HG03442 (cell line): ENCODE measurements around the gene PLPP1.
"Not testable (repeated sequence)": the region's sequence is repeated elsewhere in the genome, so short reads cannot be mapped to it uniquely, and the experiment has no call there.

Experiments
- ATAC-seq: cut with Tn5 transposase; IDR thresholded peaks from one replicate; pipeline ENCODE4 v1.9.1; 2021; ENCODE audit warnings: mild to moderate bottlenecking, moderate library complexity; ENCODE audit not compliant: unreplicated experiment

Gene PLPP1

DNA sequence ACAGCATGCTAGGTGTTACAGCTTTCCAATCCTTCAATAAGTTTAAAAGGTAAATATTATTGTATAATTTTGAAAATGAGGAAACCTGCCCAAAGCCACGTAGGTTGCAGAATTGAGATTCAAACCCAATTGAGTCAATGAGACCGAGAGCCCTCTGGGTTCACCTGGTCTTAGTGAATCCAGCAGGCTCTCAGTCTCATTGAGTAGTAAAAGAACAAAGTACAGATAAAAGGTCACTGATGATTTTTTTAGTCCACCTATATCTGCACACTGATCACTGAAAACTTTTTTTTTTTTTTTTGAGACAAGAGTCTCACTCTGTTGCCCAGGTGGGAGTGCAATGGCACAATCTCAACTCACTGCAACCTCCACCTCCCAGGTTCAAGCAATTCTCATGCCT is 27.2 kb downstream of the PLPP1 start:
- no peak for ATAC-seq

DNA sequence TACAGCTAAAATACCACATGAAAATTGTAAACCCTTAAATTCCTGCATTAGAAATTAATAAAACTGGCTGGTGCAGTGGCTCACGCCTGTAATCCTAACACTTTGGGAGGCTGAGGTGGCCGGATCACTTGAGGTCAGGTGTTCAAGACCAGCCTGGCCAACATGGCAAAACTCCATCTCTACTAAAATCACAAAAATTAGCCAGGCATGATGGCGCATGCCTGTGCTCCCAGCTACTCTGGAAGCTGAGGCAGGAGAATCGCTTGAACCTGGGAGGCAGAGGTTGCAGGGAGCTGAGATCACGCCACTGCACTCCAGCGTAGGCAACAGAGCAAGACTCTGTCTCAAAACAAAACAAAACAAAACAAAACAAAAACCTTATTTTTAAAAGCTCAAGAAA is 29.1 kb downstream of the PLPP1 start:
- ATAC-seq: not testable (repeated sequence)

DNA sequence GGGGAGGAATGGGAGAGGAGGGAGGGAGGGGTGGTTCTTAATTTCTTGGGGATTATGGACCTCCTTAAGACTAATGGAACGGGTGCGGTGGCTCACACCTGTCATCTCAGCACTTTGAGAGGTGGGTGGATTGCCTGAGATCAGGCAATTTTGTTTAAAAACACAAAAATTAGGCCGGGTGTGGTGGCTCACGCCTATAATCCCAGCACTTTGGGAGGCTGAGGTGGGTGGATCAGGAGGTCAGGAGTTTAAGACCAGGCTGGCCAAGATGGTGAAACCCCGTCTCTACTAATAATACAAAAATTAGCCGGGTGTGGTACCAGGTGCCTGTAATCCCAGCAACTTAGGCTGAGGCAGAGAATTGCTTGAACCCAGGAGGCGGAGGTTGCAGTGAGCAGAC is 30.8 kb downstream of the PLPP1 start:
- ATAC-seq: not testable (repeated sequence)

DNA sequence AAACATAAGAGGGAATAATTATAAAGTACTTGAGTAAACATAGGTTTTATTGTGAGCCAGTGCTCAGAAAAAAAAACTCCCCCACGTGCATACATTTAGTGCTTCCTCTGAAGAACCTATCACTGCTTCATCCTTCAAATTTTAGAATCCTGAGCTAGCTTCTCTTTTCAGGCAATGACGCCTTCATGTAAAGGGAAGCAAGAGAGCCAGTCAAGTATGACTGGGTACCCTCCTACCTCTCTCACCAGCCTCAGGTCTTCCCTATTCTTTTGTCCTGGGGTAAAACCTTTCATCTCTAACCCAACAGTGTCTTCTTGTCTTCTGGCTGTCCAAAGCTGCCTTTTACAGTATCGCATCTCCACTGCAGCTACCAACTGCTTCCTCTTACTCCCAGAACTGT is 32.0 kb downstream of the PLPP1 start:
- no peak for ATAC-seq

DNA sequence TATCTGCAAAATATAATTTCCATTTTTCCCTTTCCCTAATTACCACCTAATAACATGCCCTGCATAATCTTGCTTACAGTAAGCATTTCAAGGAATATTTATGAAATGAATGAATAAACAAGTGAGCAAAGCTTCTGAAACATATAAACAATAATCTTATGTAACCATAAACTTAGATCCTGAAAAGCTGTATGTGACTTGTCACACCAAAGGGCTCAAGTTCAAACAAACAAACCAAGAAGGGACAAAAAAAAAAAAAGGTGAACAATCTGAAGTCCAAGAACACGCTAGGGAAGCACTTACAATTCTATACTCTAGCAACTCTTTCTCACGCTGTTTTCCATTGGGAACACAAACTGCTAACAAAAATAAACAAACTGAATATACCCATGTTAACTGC is 36.3 kb downstream of the PLPP1 start:
- no peak for ATAC-seq

DNA sequence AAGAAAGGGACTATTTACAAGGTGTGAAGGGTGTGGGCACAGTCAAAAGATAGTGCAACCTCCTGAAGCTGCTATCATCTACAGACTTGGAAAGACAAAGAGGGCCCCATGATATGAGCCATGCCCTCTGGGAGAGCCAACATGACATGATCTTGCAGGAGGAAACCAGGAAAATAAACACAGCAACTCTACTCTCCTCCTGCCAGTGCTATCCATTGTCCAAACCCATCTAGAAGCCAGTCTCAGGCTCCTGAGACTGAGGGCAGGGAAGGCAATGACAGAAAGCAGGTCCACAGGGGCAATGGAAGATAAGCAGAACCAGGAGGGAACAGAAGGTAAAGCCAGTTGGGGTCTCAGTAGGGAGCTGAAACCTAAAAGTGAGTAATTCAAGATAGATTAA is 37.1 kb downstream of the PLPP1 start:
- ATAC-seq: no peak

DNA sequence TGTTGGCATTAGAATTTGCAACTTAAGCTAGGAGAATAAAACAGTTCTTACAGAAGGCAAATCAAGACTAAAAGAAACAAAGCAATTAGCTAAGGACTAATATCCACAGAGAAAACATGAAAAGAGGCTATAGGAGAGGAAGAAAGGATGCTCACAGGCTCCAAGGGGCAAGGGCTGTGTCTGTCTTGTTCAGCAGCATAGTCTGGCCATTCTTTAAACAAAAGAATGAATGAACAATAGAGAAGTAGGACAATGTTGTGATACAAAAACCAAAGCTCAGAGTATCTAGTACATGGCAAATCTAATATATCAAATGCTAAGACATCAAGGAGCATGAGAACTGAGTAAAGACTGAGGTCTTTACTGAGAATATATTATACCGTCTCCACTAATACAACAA is 39.5 kb downstream of the PLPP1 start:
- no peak for ATAC-seq

DNA sequence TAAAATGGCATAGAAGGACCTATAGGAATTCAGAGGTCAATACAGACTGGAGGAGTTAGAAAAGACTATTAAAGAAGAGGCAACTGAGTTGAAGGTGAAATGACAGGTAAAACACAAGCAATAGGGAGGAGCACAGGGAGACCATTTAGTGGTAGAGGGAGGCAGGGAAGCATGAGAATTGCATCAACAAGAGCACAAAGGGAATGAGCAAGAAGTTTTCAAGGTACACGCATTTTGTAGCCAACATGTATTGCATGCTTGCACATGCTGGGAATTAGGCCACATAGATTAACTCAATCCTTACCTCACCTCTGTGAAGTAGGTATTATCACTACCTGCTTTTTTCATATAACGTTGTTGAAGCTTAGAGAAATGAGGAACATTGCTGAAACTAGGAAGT is 42.3 kb downstream of the PLPP1 start:
- ATAC-seq: no peak

DNA sequence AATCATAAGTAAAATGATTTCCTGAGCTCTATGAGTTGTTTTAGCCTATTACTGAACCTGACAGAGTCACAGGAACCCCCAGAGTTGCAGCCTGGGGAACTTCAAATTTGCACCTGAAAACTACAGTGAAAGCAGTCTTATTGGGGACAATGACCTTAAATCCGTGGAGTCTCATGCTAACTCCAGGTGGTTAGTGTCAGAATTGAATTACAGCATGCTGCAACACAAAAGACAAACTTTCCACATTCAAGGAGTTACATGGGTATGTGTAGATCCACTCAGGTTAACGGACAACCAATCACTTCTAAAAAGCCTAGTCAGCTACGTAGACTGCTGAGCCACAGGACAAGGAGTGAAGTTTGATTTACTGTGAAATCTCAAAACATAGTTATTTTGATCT is 49.7 kb downstream of the PLPP1 start:
- ATAC-seq: no peak

DNA sequence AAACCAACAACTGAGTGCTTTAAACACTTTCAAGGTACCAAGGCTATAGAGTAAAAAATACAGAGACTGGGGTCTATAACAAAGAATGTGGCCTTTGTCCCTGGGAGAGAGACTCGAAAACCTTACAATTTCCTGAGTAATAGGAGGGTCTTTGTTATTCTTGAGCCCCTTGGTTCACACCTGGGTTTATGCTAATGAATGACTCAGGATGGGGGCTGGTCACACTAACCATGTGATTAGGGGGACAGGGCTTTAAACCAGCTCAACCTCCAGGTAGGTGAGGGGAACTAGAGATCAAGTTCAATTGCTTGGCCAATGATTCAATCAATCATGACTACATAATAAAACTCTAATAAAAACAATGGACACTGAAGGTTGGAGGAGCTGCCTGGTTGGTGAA is 50.2 kb downstream of the PLPP1 start:
- no peak for ATAC-seq

DNA sequence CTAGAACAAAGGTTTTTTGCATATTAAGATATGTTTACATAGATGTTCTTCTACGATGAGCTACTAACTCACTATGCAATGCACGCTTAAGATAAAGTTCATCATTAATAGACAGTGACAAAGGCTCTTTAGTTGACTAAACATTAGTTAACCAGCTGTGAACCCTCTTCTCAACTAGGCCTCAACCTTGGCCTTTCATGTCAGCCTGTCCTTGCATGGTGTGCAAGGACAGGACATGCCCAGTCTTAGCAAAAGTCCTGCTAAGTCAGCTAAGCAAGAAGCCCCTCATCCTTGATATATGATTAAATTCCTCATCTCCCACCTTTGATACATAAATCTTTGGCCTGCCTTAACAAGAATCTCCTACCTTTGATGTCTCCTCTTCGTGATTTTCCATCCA is 50.9 kb downstream of the PLPP1 start:
- no peak for ATAC-seq

DNA sequence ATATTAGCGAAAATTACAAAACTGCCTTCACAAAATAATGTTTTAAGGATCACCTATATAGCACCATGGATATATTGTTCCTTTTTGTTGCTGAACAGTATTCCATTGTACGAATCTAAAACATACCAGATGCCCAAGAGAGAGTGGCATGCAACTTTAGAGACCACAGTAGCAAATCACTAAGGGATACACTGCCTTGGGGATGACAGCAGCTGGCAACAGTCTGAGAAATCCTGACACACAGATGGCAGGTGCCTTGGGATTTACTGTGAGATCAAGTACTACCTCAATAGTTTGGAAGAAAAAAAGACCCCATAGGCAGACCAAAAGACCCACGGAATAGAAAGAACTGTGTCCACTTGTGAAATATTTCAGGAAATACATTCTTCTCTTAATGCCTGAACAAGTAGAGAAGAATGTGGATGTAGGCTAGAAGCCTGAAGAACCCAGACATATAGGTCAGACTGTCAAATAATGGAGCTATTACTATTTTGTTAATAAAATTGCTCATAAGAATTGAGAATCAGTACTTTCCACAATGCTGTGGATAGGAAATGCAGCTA is 53.4 kb downstream of the PLPP1 start:
- no peak for ATAC-seq

DNA sequence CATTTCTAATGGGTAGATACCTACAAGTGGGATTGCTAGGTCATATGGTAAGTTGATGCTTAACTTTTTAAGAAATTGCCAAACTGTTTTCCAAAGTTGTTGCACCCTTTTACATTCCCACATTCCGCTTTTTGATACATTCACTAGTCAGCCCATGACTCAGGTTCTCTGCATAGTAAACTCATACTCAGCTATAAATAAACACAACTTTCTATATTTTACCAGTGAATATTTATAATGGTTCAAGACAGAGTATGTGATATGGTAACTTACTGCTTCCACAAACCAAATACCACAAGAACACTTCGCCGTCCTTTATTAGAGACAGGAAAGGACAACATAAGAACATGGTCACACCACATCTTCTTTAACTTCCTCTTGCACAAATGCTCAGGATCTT is 54.0 kb downstream of the PLPP1 start:
- no peak for ATAC-seq

DNA sequence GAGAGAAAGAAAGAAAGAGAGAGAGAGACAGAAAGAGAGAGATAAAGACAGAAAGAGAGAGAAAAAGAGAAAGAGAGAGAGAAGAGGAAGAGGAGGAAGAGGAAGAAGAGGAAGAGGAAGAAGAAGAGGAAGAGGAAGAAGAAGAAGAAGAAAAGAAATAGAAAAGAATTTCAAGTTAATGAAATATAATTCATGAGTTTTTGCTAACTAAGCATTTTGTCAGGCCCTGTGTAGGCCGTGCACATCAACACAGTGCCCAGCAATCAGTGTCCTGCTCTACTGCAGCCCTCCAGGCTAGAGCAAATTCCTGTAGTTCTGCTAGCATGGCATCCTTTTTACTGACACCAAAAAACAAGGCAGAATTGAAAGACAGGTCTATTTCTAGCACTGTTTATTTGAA is 62.1 kb downstream of the PLPP1 start:
- ATAC-seq: no peak

DNA sequence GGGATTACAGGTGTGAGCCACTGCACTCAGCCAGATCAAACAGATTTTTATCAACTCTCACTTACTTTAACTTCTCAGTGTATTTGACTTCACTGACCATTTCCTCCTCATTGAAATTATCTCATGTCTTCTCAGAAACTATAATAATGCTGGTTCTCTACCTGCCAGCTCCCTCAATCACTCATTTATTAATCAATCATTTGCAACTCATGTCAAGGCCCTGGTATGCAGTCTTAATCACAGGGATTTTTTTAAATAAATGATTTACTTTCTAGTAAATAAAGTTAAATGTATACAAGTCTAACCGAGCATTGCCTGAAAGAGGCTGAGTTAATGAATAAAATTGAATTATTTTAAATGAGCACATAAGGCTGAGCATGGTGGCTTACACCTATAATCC is 63.3 kb downstream of the PLPP1 start:
- ATAC-seq: no peak

DNA sequence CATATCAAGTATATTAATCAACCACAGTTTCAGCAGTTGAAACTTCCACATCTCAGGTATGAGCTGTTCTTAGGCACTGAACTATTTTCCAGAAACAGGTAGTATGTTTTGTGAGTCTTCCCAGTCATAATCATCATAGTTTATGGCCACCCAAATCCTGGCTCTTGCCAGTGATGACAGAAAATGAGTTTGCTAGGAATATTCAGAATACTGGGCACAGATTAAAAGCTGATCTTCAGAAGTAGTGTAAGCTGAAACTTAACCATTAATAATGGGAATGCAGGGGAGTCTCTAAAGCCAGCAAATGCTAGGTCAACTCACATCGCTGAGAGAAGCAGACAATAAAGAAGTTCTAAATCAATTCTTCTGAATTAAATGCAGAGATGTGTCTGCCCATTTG is 64.5 kb downstream of the PLPP1 start:
- ATAC-seq: no peak

DNA sequence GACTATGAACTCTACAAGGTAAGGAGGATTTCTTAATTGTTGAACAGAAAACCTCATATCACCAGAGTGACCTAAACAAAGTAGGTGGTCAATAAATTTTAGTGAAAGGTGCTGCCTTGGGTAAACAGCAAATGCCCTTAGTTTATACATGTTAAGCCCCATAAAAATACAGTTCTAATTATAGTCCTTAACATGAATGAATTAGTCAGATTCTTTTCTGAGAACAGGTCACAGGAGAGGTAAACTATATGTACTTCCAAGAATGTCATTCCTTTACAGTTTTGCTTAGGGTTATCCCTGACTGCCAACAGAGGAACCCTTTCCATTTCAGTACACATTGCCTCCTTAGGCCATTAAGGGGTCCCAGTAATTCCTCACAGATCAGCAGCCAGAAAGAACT is 64.9 kb downstream of the PLPP1 start:
- no peak for ATAC-seq

DNA sequence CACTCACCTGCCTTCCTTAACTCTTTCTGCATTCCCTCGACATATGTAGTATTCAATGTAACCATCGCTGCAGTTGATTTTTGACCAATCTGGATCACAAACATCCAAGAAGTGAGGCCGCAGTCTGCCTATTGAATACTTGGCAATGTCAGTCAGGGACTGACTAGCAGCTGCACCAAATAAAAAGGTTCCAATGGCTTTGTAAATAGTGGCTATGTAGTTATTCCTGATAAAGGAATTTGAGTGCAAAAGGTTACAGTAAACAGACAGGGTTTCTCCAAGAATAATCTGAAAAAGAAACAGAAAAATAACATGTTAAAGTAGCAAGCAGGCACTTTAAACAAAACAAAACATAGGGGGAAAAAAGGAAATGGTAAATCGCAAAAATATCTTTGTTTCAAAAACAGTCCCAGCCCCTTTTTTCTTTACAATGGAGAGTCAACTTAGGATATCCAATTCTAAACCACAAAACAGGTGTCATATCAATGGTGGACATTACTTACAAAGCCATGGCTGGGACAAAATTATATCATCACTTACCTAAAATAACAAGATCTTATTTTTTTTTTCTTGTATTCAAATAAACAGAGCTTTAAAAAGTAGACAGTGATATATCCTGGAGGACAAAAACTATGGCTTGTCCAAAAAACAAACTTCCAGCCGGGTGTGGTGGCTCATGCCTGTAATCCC is 66.8 kb downstream of the PLPP1 start:
- no peak for ATAC-seq

DNA sequence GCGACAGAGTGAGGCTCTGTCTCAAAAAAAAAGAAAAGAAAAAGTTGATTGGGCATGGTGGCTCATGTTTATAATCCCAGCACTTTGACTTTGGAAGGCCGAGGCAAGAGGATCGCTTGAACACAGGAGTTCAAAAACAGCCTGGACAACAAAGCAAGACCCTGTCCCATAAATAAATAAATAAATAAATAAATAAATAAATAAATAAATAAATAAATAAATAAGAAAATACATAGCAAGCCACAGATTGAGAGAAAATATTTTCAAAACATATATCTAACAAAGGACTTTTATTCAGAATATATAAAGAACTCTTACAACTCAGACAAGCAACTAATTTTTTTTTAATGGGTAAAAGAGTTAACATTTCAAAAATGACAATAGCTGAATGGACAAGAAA is 71.2 kb downstream of the PLPP1 start:
- no peak for ATAC-seq

DNA sequence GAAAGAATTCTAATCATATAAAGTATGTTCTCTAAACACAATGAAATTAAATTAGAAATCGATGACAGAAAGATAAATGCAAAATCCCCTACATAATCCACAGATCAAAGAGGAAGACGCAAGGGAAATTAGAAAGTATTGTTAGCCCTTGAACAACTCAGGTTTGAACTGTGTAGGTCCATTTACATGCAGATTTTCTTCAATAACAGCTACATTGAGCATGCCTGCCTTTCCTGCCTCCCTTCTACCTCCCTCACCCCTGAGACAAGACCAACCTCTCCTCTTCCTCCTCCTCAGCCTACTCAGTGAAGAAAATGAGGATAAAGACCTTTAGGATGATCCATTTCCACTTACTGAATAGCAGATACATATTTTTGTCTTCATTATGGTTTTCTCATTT is 75.2 kb downstream of the PLPP1 start:
- ATAC-seq: no peak

DNA sequence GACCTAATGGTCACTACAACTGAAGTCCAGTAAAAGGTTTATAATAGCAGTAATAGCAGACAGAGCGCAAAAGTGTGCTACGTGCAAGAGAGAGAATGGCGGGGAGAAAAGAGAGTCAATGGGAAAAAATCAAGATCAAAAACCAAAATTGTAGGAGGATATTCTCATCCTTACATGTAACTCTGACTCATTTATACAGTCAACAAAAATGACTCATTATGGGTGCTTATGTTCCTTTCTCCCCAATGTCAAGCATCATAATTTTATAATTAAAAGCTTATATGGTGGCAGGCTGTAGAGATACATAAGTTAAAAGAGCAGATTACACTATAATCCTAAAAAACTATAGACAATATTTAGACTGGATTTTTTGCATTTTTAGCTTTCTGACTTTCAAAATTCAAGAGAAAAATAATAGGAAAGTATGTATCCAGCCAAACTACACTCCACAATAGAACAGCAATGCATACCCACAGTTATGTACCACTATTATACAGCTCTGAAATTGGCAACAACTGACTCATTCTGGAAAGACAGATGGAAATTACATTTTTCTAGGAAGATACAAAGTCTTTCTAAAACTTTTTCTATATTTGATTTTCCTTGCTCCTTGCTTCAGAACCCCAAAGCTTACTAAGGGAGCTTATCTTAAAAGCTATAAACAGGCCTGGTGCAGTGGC is 78.4 kb downstream of the PLPP1 start:
- no peak for ATAC-seq

DNA sequence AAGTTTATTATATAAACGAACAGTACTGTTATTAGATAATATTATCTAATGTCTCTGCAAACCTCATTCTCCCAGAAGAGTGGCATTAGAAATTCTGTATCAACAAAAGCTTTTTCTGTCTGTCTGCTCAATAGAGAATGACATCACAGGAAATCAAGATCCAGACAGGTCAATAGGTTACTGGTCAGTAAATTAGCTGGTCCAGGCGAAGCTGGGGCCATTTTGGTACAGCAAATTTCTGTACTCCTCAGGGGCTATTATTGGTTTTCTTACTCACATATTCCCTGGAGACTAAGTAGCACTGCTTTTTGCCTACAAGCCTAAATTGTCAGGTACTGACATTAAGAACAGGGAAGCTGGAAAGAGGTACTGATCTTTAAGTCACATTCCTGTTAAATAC is 80.5 kb downstream of the PLPP1 start:
- no peak for ATAC-seq

DNA sequence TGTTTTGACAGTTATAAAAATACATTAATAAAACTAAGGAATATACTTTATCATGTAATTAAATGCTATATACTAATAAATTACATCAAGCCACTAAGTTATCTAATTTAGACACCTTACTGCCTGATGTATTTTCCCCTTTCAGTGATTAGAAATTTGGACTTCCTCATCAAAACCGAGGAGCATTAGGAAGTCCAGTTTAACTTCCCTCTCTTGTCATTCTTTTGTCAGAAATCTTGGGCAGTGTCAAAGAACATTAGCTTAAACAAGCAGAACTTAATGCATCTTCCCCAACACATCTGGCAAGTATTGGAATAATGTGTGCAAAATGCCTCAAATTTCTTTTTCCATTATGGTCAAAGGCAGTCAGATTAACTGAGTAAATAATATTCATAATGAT is 81.6 kb downstream of the PLPP1 start:
- ATAC-seq: no peak
